Right lobe of liver (tissue), 6 donors: Measurements from ENCODE around the gene NACC1. TPM values are rescaled to one million over a fixed set of nuclear protein-coding genes. Genes with fewer than 3 reads are reported as not detected.
"Not testable (repeated sequence)": the region's sequence is repeated elsewhere in the genome, so short reads cannot be mapped to it uniquely, and the experiment has no call there.

Source experiments
- ATAC-seq, 4 donors: fragments of 200-7000 bp; cut with Tn5 transposase; one replicate each; pipeline ENCODE4 v1.9.1; 2020; ENCODE audit warnings: mild to moderate bottlenecking in 4 of 4, moderate library complexity in 4 of 4
- DNase-seq, 3 donors: peaks; one replicate each; pipeline ENCODE4 v3.0.0-alpha.2; 2020
- H3K27ac ChIP-seq, 3 donors: fragments of 200-600 bp; one replicate each; pipeline ENCODE4 v1.8.0; 2022
- H3K27me3 ChIP-seq, 2 donors: fragments of 200-600 bp; one replicate each; pipeline ENCODE4 v1.8.0; 2022
- H3K36me3 ChIP-seq, 4 donors: fragments of 200-600 bp; sonication (generic) in 1 of 4; one replicate each; pipeline versions ENCODE4 v1.5.1 to v1.8.0; 2017 to 2022; ENCODE audit warnings: control low read depth in 1 of 4
- H3K4me1 ChIP-seq, 4 donors: fragments of 200-600 bp; sonication (generic) in 1 of 4; one replicate each; pipeline versions ENCODE4 v1.5.1 to v1.8.0; 2017 to 2022; ENCODE audit warnings: control low read depth in 1 of 4
- H3K4me3 ChIP-seq, 3 donors: fragments of 200-600 bp; one replicate each; pipeline ENCODE4 v1.8.0; 2022
- H3K9me3 ChIP-seq, 4 donors: fragments of 200-600 bp; sonication (generic) in 1 of 4; one replicate each; pipeline versions ENCODE4 v1.5.1 to v1.8.0; 2017 to 2022; ENCODE audit warnings: control low read depth in 1 of 4
- CTCF ChIP-seq, 4 donors: fragments of 200-600 bp in 3 of 4; fragments of 450-650 bp in 1 of 4; IDR thresholded peaks; one replicate each; pipeline versions ENCODE4 v1.5.1 to v1.8.0; 2016 to 2022; ENCODE audit warnings: antibody characterized with exemption in 4 of 4, mild to moderate bottlenecking in 2 of 4
- POLR2A ChIP-seq: fragments of 450-650 bp; IDR thresholded peaks from one replicate; pipeline ENCODE4 v1.6.1; 2017; ENCODE audit warnings: antibody characterized with exemption, mild to moderate bottlenecking
- WGBS: methylation state at CpG from one replicate; pipeline ENCODE4 v1.1.6; 2018; ENCODE audit warnings: low coverage, low lambda C conversion rate; ENCODE audit not compliant: insufficient coverage; ENCODE audit errors: missing lambda C conversion rate; 5-methylcytosine and 5-hydroxymethylcytosine counted together
- intact Hi-C, 2 donors: fragments of 100-400 bp; cut with DNase I; formaldehyde crosslinking; loops; one replicate each; pipeline versions ENCODE4 v1.11.2 to v1.14.1; 2022
- total RNA-seq, 6 experiments: library from RNA; depleted of rRNA in 2 of 6; stranded (reverse); fragments of >200 nt in 2 of 6; fragmentation: NEBNext Ultra II Directional in 3 of 6; extraction: Animal tissue kit (Norgen Biotek cat#: 25700) in 3 of 6; gene quantifications; one replicate each; pipeline versions ENCODE4 v1.1.0 to v1.2.4, GENCODE V29; 2016 to 2023
- donor health status: DM: no; HTN: yes; CAD: no.
- donor health status: DM: no; HTN: no; CAD: no.
- donor health status: DM: no; HTN: no; CAD: no.
- donor health status: DM: no; HTN: yes; CAD: no.
- donor health status: DM: no; HTN: yes; CAD: no.

Gene NACC1
- total RNA-seq, 6 experiments from 2014 or later: 19.2 to 30.3 (median 26.4) TPM

- no peak for TF ChIP-seq CTCF (IDR thresholded peaks at IDR 0.05)
- ATAC-seq (no peak), DNase-seq (no peak)
- H3K27me3 ChIP-seq: no peaks in the 10 kb centered on the region
- WGBS: 48% methylated on average over 4 of the region's 11 CpGs
- no peaks in the 10 kb centered on the region for H3K9me3 ChIP-seq
- intact Hi-C loops: no loop called here
- H3K4me3 ChIP-seq: no peak overlapping the region
- peaks cover 0 to 31% (median 7%) of the 10 kb centered on the region in 4 donors for H3K36me3 ChIP-seq
- H3K27ac ChIP-seq: no peak overlapping the region
- H3K4me1 ChIP-seq: no peaks in the 10 kb centered on the region
Observed at GRCh38 chr19:13139633-13140311, 21.7 kb downstream of the NACC1 start.

- ATAC-seq (no peak), DNase-seq (peak in 1 of 3 donors; percentile 51)
- intact Hi-C loops: no loop called here
- 64% methylated on average over 8 of the region's 16 CpGs for WGBS
- Histone ChIP-seq H3K27ac (no peak overlapping the region), H3K36me3 (peaks cover 0 to 13% (median 3%) of the 10 kb centered on the region in 4 donors), H3K4me3 (no peak overlapping the region), H3K4me1 (peaks cover 0 to 10% (median 5%) of the 10 kb centered on the region in 4 donors), H3K9me3 (no peaks in the 10 kb centered on the region), H3K27me3 (no peaks in the 10 kb centered on the region)
- TF ChIP-seq POLR2A (no peak), CTCF (IDR thresholded peaks at IDR 0.05) (no peak)
Observed at GRCh38 chr19:13146763-13147563, 28.9 kb downstream of the NACC1 start.

GRCh38 chr19:13149173-13149627 lies 31.1 kb downstream of the NACC1 start:
- H3K4me3 ChIP-seq: peak overlapping the region; percentile 73 to 88 (median 77)
- 16% methylated on average over 14 of the region's 17 CpGs for WGBS
- H3K4me1 ChIP-seq: peaks cover 0 to 10% (median 5%) of the 10 kb centered on the region in 4 donors
- ATAC-seq, H3K36me3 ChIP-seq, H3K9me3 ChIP-seq, intact Hi-C loops, H3K27me3 ChIP-seq: not testable (repeated sequence)
- H3K27ac ChIP-seq: peak overlapping the region; percentile 90 to 99 (median 98)
- peak in 2 of 3 donors; percentile 59 to 75 for DNase-seq

GRCh38 chr19:13149628-13150186 lies 31.6 kb downstream of the NACC1 start:
- Histone ChIP-seq H3K27ac (peak overlapping the region; percentile 90 to 99 (median 98)), H3K36me3 (peaks cover 0 to 5% (median under 1%) of the 10 kb centered on the region in 4 donors), H3K4me3 (peak overlapping the region; percentile 73 to 88 (median 77)), H3K4me1 (peaks cover 0 to 10% (median 5%) of the 10 kb centered on the region in 4 donors), H3K9me3 (no peaks in the 10 kb centered on the region), H3K27me3 (no peaks in the 10 kb centered on the region)
- WGBS: 10% methylated on average over 2 of the region's 46 CpGs
- peak; percentile 0 to 1 (median 0) for ATAC-seq
- intact Hi-C loops: no loop called here
- DNase-seq: peak; percentile 71 to 79 (median 72)
- TF ChIP-seq POLR2A (no peak), CTCF (IDR thresholded peaks at IDR 0.05) (no peak)
